K562 (cell line): Measurements from ENCODE around the gene DNAI1. TPM values are rescaled to one million over a fixed set of nuclear protein-coding genes. Genes with fewer than 3 reads are reported as not detected.

Experiments
- CREBBP ChIP-seq: IDR thresholded peaks from one replicate; pipeline ENCODE4 v1.6.1; 2012; ENCODE audit warnings: low read depth, mild to moderate bottlenecking, control low read depth, inconsistent platforms, low read length
- CREM ChIP-seq: IDR thresholded peaks from 2 replicates; pipeline ENCODE4 v1.6.1; 2014; ENCODE audit warnings: antibody characterized with exemption, low read depth
- CTCFL ChIP-seq: IDR thresholded peaks from 2 replicates; pipeline ENCODE4 v1.6.1; 2011; ENCODE audit warnings: borderline replicate concordance, low read depth, mild to moderate bottlenecking, moderate library complexity, low read length; ENCODE audit not compliant: insufficient read depth, poor library complexity, severe bottlenecking
- GABPA ChIP-seq: fragments of 200-800 bp; sonication (Bioruptor generic); conservative IDR thresholded peaks from 2 replicates; pipeline ENCODE4 v1.6.1; 2016; ENCODE audit warnings: low read depth, missing genetic modification characterization, missing compliant biosample characterization
- MAFF ChIP-seq: IDR thresholded peaks from 2 replicates; pipeline ENCODE4 v1.6.1; 2012; ENCODE audit warnings: low read length, improper control_type of control experiment
- NR4A1 ChIP-seq, 2 experiments: fragments of 250-450 bp in 1 of 2; fragments of 450-650 bp in 1 of 2; sonication (Bioruptor Pico) in 1 of 2; IDR thresholded peaks; 2 replicates each; pipeline versions ENCODE4 v1.4.0 to v1.6.1; 2016 to 2020; ENCODE audit warnings: mild to moderate bottlenecking in 2 of 2, missing compliant biosample characterization in 1 of 2, missing genetic modification characterization in 1 of 2, moderate library complexity in 1 of 2
- RFX5 ChIP-seq: IDR thresholded peaks from 2 replicates; pipeline ENCODE4 v1.6.1; 2011; ENCODE audit warnings: low read depth, mild to moderate bottlenecking, improper control_type of control experiment, low read length
- SAFB2 ChIP-seq: fragments of 200-400 bp; formaldehyde crosslinking; IDR thresholded peaks from 2 replicates; pipeline ENCODE4 v1.6.1; 2018; ENCODE audit warnings: borderline replicate concordance, low read length, low read depth, moderate library complexity; ENCODE audit not compliant: severe bottlenecking
- THAP12 ChIP-seq: fragments of 250-450 bp; sonication (Bioruptor Pico); IDR thresholded peaks from 2 replicates; pipeline ENCODE4 v1.9.0; 2021; ENCODE audit warnings: mild to moderate bottlenecking, inconsistent platforms
- XRCC5 ChIP-seq: fragments of 200-400 bp; formaldehyde crosslinking; IDR thresholded peaks from 2 replicates; pipeline ENCODE4 v1.6.1; 2017; ENCODE audit warnings: low read depth, mild to moderate bottlenecking, low read length
- ZNF146 ChIP-seq: IDR thresholded peaks from one replicate; pipeline ENCODE4 v1.6.1; 2018; ENCODE audit warnings: missing compliant biosample characterization; ENCODE audit not compliant: unreplicated experiment
- ZNF224 ChIP-seq: sonication (generic); formaldehyde crosslinking; IDR thresholded peaks from 2 replicates; pipeline ENCODE4 v1.8.0; 2022; ENCODE audit warnings: mild to moderate bottlenecking, missing genetic modification reagents
- polyA plus RNA-seq, 8 experiments: library from polyadenylated mRNA; depleted of rRNA in 4 of 8; stranded (reverse) in 5 of 8; unstranded in 3 of 8; fragments of >200 nt; fragmentation: Nextera tagmentation in 2 of 8; fragmentation: Illumina TruSeq in 1 of 8; extraction: Ambion mirVana in 2 of 8; extraction: Trizol in 1 of 8; gene quantifications; 2 replicates each; pipeline versions ENCODE4 v1.2.1 to v1.2.3, GENCODE V29; 2011 to 2014; ENCODE audit warnings: inconsistent platforms in 1 of 8, missing spikeins in 1 of 8
- total RNA-seq, 7 experiments: library from RNA; depleted of rRNA in 6 of 7; stranded (reverse); fragments of >200 nt in 6 of 7; fragmentation: Illumina TruSeq in 2 of 7; extraction: Trizol in 2 of 7; gene quantifications; 2 replicates each; pipeline versions ENCODE4 v1.2.1 to v1.2.3, GENCODE V29; 2011 to 2021; ENCODE audit warnings: low replicate concordance in 1 of 7
- TF ChIP-seq, protein P1 (sequence below): sonication (generic); formaldehyde crosslinking; IDR thresholded peaks from 2 replicates; pipeline ENCODE4 v1.8.1; 2023; ENCODE audit warnings: mild to moderate bottlenecking, missing genetic modification reagents

Gene DNAI1
- total and polyA plus RNA-seq, 9 of the 15 experiments (the other 6 are each of a cell fraction or from before 2014, with no cell fraction given), result 0.01 to 0.17 (median 0.04) TPM; not detected in 6

- TF ChIP-seq ZNF146 (no peak), SAFB2 (no peak), RFX5 (no peak), THAP12 (no peak), MAFF (peak; percentile 43; the same call in 1 of the 2 replicates), CREBBP (no peak), CTCFL (no peak), GABPA (peak; percentile 62; the same call in 1 of the 2 replicates), XRCC5 (no peak), CREM (0 out of 2 replicates have a peak, but pooled peaks have one; percentile 54), ZNF224 (CRISPR knock-in tag) (no peak), NR4A1 (CRISPR knock-in tag; IDR thresholded peaks at IDR 0.05) (no peak), NR4A1 (tag; IDR thresholded peaks at IDR 0.05) (no peak)
- TF ChIP-seq, protein P1, sequence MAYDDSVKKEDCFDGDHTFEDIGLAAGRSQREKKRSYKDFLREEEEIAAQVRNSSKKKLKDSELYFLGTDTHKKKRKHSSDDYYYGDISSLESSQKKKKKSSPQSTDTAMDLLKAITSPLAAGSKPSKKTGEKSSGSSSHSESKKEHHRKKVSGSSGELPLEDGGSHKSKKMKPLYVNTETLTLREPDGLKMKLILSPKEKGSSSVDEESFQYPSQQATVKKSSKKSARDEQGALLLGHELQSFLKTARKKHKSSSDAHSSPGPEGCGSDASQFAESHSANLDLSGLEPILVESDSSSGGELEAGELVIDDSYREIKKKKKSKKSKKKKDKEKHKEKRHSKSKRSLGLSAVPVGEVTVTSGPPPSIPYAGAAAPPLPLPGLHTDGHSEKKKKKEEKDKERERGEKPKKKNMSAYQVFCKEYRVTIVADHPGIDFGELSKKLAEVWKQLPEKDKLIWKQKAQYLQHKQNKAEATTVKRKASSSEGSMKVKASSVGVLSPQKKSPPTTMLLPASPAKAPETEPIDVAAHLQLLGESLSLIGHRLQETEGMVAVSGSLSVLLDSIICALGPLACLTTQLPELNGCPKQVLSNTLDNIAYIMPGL (CRISPR knock-in tag), result no peak
Observed at GRCh38 chr9:34458013-34458958, at the start of gene DNAI1, which contains the start of gene FAM219A (continued).
